Measurements from ENCODE around the gene KCNQ1. TPM values are rescaled to one million over a fixed set of nuclear protein-coding genes. Genes with fewer than 3 reads are reported as not detected.

The KCNQ1 gene
- total RNA-seq, 1 experiment from 2014 or later = 2.3 TPM

GRCh38 chr11:2767801-2768200, 323.0 kb downstream of the KCNQ1 start:
- no peak overlapping the region for H2BK120ac ChIP-seq (ENCODE audit: low read depth, low read length, poor library complexity, severe bottlenecking)
- H3K4me3 Mint-ChIP-seq = no peak overlapping the region
- no peak overlapping the region for H3T11ph ChIP-seq (ENCODE audit: low read length)
- H2AFZ ChIP-seq (ENCODE audit: low read length) = no peak overlapping the region
- no peak overlapping the region for H3K23ac ChIP-seq (ENCODE audit: insufficient read length, low read depth, low read length)
- no peaks in the 10 kb centered on the region; a peak in 1 of 5 replicates for H3K9me3 Mint-ChIP-seq
- H2BK15ac ChIP-seq (ENCODE audit: low read depth, low read length) = no peak overlapping the region
- no peak overlapping the region for H3K56ac ChIP-seq (ENCODE audit: insufficient read length, low read depth, low read length)
- no peak overlapping the region for H3K18ac ChIP-seq (ENCODE audit: insufficient read length, low read depth, low read length)
- H4K20me1 ChIP-seq (ENCODE audit: control insufficient read depth, insufficient read depth, insufficient read length) = no peaks in the 10 kb centered on the region
- no peak for DNase-seq
- no CpG with 5 or more reads among the region's 8 CpGs for WGBS (ENCODE audit: extremely low coverage, insufficient read length, low lambda C conversion rate)
- H2AK5ac ChIP-seq (ENCODE audit: insufficient read length, low read length) = no peak overlapping the region
- H3K9ac ChIP-seq (ENCODE audit: extremely low read depth, insufficient read length, low read length) = no peak overlapping the region
- no peak overlapping the region for H4K8ac ChIP-seq (replicated peaks; ENCODE audit: insufficient read length, low read depth, low read length)
- no peak overlapping the region for H3K27ac ChIP-seq (ENCODE audit: insufficient read length, low read depth, low read length)
- H4K91ac ChIP-seq (ENCODE audit: insufficient read length, low read depth, low read length) = no peak overlapping the region
- peaks cover 91% of the 10 kb centered on the region for H3K27me3 Mint-ChIP-seq (ENCODE audit: low read depth)
- no peaks in the 10 kb centered on the region for H3K79me1 ChIP-seq (ENCODE audit: insufficient read depth, low read depth, low read length, poor library complexity, severe bottlenecking)
- no peak overlapping the region for H3K27ac Mint-ChIP-seq
- H3K9me3 ChIP-seq (ENCODE audit: control insufficient read depth, low read depth, low read length) = no peaks in the 10 kb centered on the region
- H3K4me2 ChIP-seq (ENCODE audit: insufficient read depth, insufficient read length, low read length) = no peak overlapping the region
- TF ChIP-seq CTCF (conservative IDR thresholded peaks at IDR 0.05) = no peak
- H3K23me2 ChIP-seq (ENCODE audit: insufficient read length, low read depth, low read length, poor library complexity, severe bottlenecking) = no peaks in the 10 kb centered on the region
- H2BK20ac ChIP-seq (ENCODE audit: low read depth, low read length, poor library complexity, severe bottlenecking) = no peak overlapping the region
- peaks cover 0 to 5% of the 10 kb centered on the region in 2 experiments; a peak in 2 of 4 replicates for H3K4me1 Mint-ChIP-seq
- no peak overlapping the region for H2BK12ac ChIP-seq (ENCODE audit: insufficient read length, low read depth, low read length)
- no peak overlapping the region for H2BK5ac ChIP-seq (ENCODE audit: insufficient read length, low read length)
- H3K4me1 ChIP-seq (ENCODE audit: insufficient read depth, low read length) = no peaks in the 10 kb centered on the region
- no peak overlapping the region; the same call in 1 of the 2 replicates for H3K14ac ChIP-seq (ENCODE audit: insufficient read depth, low read length)
- H4K5ac ChIP-seq (ENCODE audit: insufficient read length, low read depth, low read length) = no peak overlapping the region
- H3K27me3 ChIP-seq (ENCODE audit: insufficient read depth, low read length) = peaks cover 9% of the 10 kb centered on the region; the same call in 1 of the 2 replicates
- no peaks in the 10 kb centered on the region for H3K79me2 ChIP-seq (ENCODE audit: insufficient read depth, low read length)
- H3K4ac ChIP-seq (ENCODE audit: low read depth, low read length) = no peak overlapping the region
- peaks cover 0 to under 1% (median 0%) of the 10 kb centered on the region in 3 experiments; a peak in 2 of 7 replicates for H3K36me3 Mint-ChIP-seq (ENCODE audit: insufficient read depth in 1 of 3, low read depth in 3 of 3)

Measured in H9 (cell line).